GM12874 (cell line): Measurements from ENCODE around the gene LAMB1.

Experiments used
- TF ChIP-seq, protein P1 (sequence below): IDR thresholded peaks from 2 replicates; pipeline ENCODE4 v1.5.1; 2011; ENCODE audit warnings: low read depth, mild to moderate bottlenecking, control low read depth, low read length, moderate library complexity; ENCODE audit not compliant: insufficient read depth

Gene LAMB1

DNA sequence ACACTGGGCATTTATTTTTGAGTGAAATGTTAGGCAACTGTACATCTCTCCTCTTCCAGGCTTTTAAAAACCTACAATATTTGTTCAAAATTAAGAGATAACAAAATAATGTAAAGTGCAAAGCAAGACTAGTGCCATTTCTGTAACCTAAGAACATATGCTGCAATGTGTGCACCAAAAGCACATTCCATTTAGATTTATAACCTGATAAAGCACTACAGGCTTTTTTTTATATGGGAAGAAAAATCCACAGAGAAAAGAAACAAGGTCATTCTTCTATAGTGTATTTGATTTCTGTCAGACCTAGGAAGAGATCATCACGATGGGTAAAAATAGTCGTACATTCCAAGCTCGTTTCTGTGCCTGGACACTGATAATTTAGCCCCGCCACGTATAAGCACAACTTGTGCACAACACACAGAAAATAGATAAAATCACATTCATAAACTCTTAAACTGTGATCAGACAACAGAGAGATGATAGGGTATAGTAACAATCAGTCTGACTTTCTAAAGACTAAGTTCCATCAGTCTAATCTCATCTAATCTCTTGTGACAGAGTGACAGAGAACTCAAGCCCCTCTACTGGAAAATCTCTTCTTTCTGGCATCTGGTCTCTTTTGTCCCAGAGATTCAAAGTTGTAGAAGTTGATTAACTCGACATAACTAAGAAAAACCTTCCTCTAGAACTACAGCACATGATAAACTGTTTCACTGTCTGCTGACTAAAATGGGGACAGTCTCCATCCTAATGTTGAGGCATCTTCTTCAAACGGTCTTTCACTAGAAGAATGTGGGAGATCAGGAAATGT lies 6.7 kb downstream of the LAMB1 start:
- TF ChIP-seq, protein P1, sequence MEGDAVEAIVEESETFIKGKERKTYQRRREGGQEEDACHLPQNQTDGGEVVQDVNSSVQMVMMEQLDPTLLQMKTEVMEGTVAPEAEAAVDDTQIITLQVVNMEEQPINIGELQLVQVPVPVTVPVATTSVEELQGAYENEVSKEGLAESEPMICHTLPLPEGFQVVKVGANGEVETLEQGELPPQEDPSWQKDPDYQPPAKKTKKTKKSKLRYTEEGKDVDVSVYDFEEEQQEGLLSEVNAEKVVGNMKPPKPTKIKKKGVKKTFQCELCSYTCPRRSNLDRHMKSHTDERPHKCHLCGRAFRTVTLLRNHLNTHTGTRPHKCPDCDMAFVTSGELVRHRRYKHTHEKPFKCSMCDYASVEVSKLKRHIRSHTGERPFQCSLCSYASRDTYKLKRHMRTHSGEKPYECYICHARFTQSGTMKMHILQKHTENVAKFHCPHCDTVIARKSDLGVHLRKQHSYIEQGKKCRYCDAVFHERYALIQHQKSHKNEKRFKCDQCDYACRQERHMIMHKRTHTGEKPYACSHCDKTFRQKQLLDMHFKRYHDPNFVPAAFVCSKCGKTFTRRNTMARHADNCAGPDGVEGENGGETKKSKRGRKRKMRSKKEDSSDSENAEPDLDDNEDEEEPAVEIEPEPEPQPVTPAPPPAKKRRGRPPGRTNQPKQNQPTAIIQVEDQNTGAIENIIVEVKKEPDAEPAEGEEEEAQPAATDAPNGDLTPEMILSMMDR, result no peak

DNA sequence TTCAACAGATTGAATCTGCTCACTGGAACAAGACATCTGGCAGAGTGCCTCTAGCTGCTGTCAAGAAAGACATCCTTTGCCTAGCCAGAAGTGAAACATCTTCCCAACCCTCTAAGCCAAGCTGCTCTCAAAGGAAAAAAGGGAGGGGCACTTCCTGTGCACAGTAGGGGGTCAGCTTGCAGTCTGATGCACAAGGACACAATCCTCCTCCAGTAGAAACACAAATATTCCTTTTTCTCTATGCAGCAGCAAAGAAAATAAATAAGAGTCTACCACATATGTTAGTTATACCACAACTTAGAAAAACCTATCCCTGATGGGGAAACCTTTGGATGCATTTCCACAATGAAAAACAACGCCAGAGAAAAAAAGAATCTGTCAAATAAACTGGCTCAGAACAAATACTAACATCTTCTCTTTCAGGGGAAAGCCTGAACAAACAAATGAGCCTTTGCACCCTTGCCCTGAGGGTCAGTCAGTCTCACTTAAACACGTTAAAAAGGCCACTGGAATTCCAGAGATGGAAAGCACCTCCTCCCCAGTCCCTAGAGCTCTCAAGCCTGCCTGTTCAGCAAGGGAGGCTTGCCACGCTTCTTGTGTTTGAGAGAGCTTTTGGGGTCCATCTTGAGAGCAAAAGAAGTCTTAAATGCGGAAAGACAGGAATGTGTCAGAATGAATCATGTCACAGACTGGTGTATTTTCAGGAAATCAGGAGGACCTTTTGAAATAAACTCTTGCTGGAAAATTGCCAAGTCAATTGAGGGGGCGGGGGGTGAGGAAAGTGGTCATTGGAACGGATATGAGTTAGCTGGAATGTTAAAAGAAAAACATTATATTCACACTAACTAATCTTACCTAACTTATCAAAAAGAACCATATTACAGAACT lies 7.5 kb downstream of the LAMB1 start:
- TF ChIP-seq, protein P1, result no peak

DNA sequence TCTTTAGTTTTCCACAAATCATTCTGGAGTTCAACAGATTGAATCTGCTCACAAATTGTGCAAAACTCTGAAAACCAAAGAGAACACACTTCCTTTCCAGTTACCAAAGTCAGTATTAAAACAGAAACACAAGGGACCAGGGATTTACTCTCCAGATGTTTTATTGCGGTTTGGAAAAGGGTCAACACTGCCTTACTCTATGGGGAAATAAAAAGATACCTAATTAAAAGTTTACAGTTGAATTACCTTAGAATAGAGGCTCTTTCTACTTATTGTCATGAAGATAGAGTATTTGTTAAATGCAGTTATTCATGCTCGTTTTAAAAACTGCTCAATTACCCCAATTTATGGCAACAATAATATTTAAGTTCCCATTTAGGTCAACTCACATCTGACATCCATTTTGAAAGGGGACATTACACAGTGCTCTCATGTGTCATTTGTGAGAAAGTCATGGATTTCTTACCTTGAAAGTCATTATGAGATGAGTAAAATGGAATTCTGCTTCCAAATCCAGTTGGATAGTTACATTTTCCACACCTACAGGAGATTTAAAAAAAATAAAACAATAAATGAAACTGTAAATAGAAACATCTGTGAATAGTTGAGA lies 8.4 kb downstream of the LAMB1 start:
- TF ChIP-seq, protein P1, result no peak

DNA sequence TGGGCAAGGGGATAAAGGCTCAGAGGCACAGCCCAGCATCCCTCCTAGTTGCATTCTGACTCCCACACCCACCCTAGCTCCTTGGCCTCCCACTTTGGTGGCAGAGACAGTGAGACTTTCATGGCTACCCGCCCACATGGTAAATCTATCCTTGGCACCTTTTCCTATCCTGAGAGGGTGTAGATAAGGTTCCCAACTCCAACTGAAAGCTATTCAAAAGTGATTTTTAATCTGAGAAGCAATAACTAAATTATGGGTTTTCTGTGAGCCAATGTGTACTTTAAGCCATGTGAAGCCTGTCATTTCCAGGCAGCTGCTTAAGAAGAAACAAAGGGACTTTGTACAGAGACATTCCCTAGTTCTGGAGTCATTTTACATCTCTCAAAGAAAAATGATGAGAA lies 9.1 kb downstream of the LAMB1 start:
- TF ChIP-seq, protein P1, result no peak

DNA sequence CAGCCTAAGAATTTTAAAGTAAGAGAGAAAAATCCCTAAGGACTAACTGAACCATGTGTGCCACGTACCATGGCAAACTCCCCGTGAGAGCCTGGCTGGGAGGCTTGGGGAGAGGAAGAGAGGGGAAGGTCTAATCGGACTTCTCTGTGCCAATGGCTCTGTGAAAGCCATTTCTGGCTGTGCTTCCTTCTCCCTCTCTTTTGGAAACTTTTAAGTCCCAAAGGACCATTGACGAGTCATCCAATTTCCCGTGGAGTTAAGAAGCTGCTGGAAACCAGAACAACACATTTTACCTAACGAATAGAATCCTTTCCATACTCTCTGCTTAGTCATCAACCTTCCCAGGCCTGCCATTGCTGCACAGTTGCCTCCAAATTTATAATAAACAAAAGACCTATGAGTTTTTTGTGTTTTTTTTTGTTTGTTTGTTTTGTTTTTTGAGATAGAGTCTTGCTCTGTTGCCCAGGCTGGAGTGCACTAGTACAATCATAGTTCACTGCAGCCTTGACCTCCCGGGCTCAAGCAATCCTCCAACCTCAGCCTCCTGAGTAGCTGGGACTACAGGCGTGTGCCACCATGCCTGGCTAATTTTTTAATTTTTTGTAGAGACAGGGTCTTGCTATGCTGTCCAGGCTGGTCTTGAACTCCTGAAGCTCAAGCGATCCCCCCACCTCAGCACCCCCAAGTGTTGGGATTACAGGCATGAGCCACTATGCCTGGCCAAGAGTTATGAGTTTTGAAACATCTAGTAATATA lies 13.2 kb downstream of the LAMB1 start:
- TF ChIP-seq, protein P1, result no peak

DNA sequence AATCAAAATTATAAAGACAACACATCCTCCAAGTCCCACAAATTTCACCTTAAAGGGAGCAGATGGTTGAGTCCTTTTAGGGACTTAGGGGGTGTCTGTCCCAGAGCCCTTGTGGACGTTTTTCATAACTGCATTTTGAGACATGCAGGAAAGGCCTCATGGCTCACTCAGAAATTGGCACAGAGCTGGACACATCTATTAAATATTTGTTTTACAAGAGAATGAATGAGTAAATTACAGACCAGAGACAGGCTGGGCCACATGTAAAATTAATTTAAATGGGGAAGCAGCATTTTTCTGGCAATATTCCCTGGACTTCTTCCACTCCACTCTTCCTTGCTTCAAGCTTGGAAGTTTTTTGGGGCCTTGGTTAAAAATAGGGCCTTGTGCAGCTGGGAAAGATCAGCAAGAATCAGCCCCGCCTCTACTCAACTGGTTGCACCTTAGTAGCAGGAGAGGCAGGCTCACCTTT lies 20.0 kb downstream of the LAMB1 start:
- TF ChIP-seq, protein P1, result no peak
